ENCODE measurements around the gene NFE2L1. TPM values are rescaled to one million over a fixed set of nuclear protein-coding genes. Genes with fewer than 3 reads are reported as not detected.

NFE2L1 gene, protein sequence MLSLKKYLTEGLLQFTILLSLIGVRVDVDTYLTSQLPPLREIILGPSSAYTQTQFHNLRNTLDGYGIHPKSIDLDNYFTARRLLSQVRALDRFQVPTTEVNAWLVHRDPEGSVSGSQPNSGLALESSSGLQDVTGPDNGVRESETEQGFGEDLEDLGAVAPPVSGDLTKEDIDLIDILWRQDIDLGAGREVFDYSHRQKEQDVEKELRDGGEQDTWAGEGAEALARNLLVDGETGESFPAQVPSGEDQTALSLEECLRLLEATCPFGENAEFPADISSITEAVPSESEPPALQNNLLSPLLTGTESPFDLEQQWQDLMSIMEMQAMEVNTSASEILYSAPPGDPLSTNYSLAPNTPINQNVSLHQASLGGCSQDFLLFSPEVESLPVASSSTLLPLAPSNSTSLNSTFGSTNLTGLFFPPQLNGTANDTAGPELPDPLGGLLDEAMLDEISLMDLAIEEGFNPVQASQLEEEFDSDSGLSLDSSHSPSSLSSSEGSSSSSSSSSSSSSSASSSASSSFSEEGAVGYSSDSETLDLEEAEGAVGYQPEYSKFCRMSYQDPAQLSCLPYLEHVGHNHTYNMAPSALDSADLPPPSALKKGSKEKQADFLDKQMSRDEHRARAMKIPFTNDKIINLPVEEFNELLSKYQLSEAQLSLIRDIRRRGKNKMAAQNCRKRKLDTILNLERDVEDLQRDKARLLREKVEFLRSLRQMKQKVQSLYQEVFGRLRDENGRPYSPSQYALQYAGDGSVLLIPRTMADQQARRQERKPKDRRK
- 158 and 161 TPM in 2 replicates for total RNA-seq (2021)
- long read RNA-seq, full-length matches to known transcripts = 61 of 115 reads
- long read RNA-seq, partial matches to known transcripts = 5 of 115 reads
- long read RNA-seq, other reads (novel, unspliced or antisense) = 49 of 115 reads

DNA sequence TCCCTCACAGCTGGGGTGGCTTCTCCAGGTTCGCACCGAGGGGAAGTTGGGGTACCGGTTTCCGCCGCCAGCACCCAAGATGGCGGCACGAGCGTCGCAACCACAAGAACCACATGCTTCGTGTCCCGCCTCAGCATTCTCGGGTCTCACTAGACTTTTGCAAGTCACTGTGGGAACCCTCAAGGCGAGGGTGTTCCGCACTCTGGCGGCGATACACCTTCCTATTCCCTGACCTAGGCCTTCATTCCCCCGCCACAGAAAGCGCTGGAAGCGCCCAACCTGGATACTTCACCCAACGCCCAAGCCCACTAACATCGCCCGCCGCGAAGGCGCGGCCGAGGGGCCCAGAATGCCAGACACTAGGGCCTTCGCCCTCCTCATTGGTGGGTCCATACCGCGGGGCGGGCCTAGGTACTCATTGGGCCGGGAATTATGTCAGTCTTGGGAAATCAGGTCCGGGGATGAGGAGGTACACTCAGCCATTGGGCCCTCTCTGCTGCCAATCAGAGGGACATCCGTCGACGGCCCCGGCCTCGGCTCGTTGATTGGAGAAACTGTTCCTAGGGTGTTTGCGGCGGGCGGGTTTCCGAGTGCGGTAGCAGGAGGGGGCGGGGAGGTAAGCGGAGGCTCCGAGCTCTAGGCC is at the start of gene NFE2L1:
TSS of gene NFE2L1 (plus strand) at position 619 of the 643 bp plus-strand sequence. CDS start 2,760 bp downstream, outside the sequence.
- Histone ChIP-seq H4K91ac (ENCODE audit: insufficient read length, low read depth, low read length) (no peak within 1 kb of the TSS), H3K9ac (ENCODE audit: extremely low read depth, insufficient read length, low read length) (peak within 1 kb of the TSS; percentile 92), H2BK5ac (ENCODE audit: insufficient read length, low read length) (peak within 1 kb of the TSS; percentile 14), H2BK20ac (ENCODE audit: low read depth, low read length, poor library complexity, severe bottlenecking) (no peak within 1 kb of the TSS), H2BK120ac (ENCODE audit: low read depth, low read length, poor library complexity, severe bottlenecking) (no peak within 1 kb of the TSS), H3K27ac (ENCODE audit: insufficient read length, low read depth, low read length) (peak within 1 kb of the TSS; percentile 48), H3K14ac (ENCODE audit: insufficient read depth, low read length) (peak within 1 kb of the TSS; percentile 95), H2BK12ac (ENCODE audit: insufficient read length, low read depth, low read length) (no peak within 1 kb of the TSS), H4K20me1 (ENCODE audit: control insufficient read depth, insufficient read depth, insufficient read length) (no peaks in the 10 kb centered on the region), H3K18ac (ENCODE audit: insufficient read length, low read depth, low read length) (peak within 1 kb of the TSS; percentile 96), H2AFZ (ENCODE audit: low read length) (no peak within 1 kb of the TSS), H4K8ac (replicated peaks; ENCODE audit: insufficient read length, low read depth, low read length) (no peak within 1 kb of the TSS), H3K23me2 (ENCODE audit: insufficient read length, low read depth, low read length, poor library complexity, severe bottlenecking) (peaks cover 11% of the 10 kb centered on the region), H3T11ph (ENCODE audit: low read length) (no peak within 1 kb of the TSS), H2AK5ac (ENCODE audit: insufficient read length, low read length) (no peak within 1 kb of the TSS), H3K79me1 (ENCODE audit: insufficient read depth, low read depth, low read length, poor library complexity, severe bottlenecking) (no peaks in the 10 kb centered on the region), H2BK15ac (ENCODE audit: low read depth, low read length) (no peak within 1 kb of the TSS), H3K56ac (ENCODE audit: insufficient read length, low read depth, low read length) (peak within 1 kb of the TSS; percentile 46), H3K27me3 (ENCODE audit: insufficient read depth, low read length) (no peaks in the 10 kb centered on the region), H4K5ac (ENCODE audit: insufficient read length, low read depth, low read length) (peak within 1 kb of the TSS; percentile 81), H3K23ac (ENCODE audit: insufficient read length, low read depth, low read length) (peak within 1 kb of the TSS; percentile 41), H3K9me3 (ENCODE audit: control insufficient read depth, low read depth, low read length) (no peaks in the 10 kb centered on the region), H3K79me2 (ENCODE audit: insufficient read depth, low read length) (peaks cover 14% of the 10 kb centered on the region; the same call in 1 of the 2 replicates), H3K4me1 (ENCODE audit: insufficient read depth, low read length) (peaks cover 9% of the 10 kb centered on the region; the same call in 1 of the 2 replicates), H3K4ac (ENCODE audit: low read depth, low read length) (no peak within 1 kb of the TSS; the same call in 1 of the 2 replicates), H3K4me2 (ENCODE audit: insufficient read depth, insufficient read length, low read length) (peak within 1 kb of the TSS; percentile 93)
- Mint-ChIP-seq H3K9me3 (no peaks in the 10 kb centered on the region; a peak in 1 of 5 replicates), H3K36me3 (ENCODE audit: insufficient read depth in 1 of 3, low read depth in 3 of 3) (peaks cover 18 to 27% (median 24%) of the 10 kb centered on the region in 3 experiments), H3K27ac (peak within 1 kb of the TSS; percentile 99 to 100 (median 100)), H3K4me1 (peaks cover 50 to 60% of the 10 kb centered on the region in 2 experiments), H3K4me3 (peak within 1 kb of the TSS; percentile 89 to 94), H3K27me3 (ENCODE audit: low read depth) (no peaks in the 10 kb centered on the region; the same call in 1 of the 2 replicates)
- TF ChIP-seq, protein P1, sequence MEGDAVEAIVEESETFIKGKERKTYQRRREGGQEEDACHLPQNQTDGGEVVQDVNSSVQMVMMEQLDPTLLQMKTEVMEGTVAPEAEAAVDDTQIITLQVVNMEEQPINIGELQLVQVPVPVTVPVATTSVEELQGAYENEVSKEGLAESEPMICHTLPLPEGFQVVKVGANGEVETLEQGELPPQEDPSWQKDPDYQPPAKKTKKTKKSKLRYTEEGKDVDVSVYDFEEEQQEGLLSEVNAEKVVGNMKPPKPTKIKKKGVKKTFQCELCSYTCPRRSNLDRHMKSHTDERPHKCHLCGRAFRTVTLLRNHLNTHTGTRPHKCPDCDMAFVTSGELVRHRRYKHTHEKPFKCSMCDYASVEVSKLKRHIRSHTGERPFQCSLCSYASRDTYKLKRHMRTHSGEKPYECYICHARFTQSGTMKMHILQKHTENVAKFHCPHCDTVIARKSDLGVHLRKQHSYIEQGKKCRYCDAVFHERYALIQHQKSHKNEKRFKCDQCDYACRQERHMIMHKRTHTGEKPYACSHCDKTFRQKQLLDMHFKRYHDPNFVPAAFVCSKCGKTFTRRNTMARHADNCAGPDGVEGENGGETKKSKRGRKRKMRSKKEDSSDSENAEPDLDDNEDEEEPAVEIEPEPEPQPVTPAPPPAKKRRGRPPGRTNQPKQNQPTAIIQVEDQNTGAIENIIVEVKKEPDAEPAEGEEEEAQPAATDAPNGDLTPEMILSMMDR (conservative IDR thresholded peaks at IDR 0.05) = no peak
- no CpG with 5 or more reads among the region's 47 CpGs for WGBS (ENCODE audit: extremely low coverage, insufficient read length, low lambda C conversion rate)
- DNase-seq = peak; percentile 100

Data from H9 (cell line).